IPS-15b (cell line): Measurements from ENCODE around the gene PPP1R14D.

Source experiments
- H3K27me3 ChIP-seq: one replicate; pipeline ENCODE4 v1.6.1; 2013; ENCODE audit warnings: low read length; ENCODE audit not compliant: control insufficient read depth, insufficient read depth
- H3K36me3 ChIP-seq: one replicate; pipeline ENCODE4 v1.6.1; 2013; ENCODE audit warnings: low read length; ENCODE audit not compliant: control insufficient read depth, insufficient read depth
- H3K4me1 ChIP-seq: one replicate; pipeline ENCODE4 v1.6.1; 2013; ENCODE audit warnings: mild to moderate bottlenecking, low read length; ENCODE audit not compliant: control insufficient read depth, insufficient read depth
- H3K4me3 ChIP-seq: one replicate; pipeline ENCODE4 v1.5.1; 2013; ENCODE audit warnings: low read depth, low read length
- H3K9ac ChIP-seq: one replicate; pipeline ENCODE4 v1.6.1; 2013; ENCODE audit warnings: low read depth, mild to moderate bottlenecking, low read length
- H3K9me3 ChIP-seq: one replicate; pipeline ENCODE4 v1.6.1; 2013; ENCODE audit warnings: mild to moderate bottlenecking, low read length; ENCODE audit not compliant: control insufficient read depth, insufficient read depth

PPP1R14D gene

GRCh38 chr15:40830884-40831283 is 2.4 kb upstream of the PPP1R14D start:
- no peaks in the 10 kb centered on the region for H3K27me3 ChIP-seq
- H3K9ac ChIP-seq = no peak overlapping the region
- no peak overlapping the region for H3K4me3 ChIP-seq
- H3K36me3 ChIP-seq = no peaks in the 10 kb centered on the region
- peaks cover 2% of the 10 kb centered on the region for H3K4me1 ChIP-seq
- H3K9me3 ChIP-seq = no peaks in the 10 kb centered on the region

- H3K36me3 ChIP-seq = no peaks in the 10 kb centered on the region
- H3K27me3 ChIP-seq = no peaks in the 10 kb centered on the region
- no peaks in the 10 kb centered on the region for H3K9me3 ChIP-seq
- no peak overlapping the region for H3K9ac ChIP-seq
- H3K4me3 ChIP-seq = no peak overlapping the region
- H3K4me1 ChIP-seq = peaks cover 2% of the 10 kb centered on the region
Measured at GRCh38 chr15:40829115-40829514, 607 bp upstream of the PPP1R14D start.

DNA sequence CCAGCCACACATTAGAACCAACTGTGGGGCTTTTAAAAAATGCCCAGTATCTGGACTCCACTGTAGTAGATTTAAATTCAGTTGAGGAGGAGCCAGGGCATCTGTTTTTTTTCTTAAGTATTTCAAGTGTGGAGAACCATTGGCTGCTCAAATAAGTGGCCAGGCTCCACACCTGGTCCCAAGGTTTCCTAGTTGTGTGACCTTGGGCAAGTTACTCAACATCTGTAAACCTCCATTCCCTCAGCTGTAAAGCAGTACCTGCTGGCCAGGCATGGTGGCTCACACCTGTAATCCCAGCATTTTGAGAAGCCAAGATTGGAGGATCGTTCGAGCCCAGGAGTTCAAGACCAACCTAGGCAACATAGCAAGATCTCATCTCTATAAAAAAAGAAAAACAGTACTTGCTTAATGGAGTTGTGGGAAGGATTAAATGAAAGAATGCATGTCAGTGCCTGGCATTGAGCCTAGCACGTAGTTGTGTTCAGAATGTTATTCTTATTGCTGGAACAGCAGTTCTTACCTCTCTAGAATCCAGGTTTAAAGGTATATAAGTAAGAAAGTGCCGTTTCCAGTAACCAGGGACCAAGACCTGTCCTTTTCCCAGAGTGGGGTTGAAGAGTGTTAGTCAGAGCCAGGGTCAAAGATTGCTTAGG is 2.0 kb downstream of the PPP1R14D start:
- no peaks in the 10 kb centered on the region for H3K36me3 ChIP-seq
- no peak overlapping the region for H3K4me3 ChIP-seq
- no peaks in the 10 kb centered on the region for H3K9me3 ChIP-seq
- H3K9ac ChIP-seq = no peak overlapping the region
- H3K27me3 ChIP-seq = no peaks in the 10 kb centered on the region
- H3K4me1 ChIP-seq = peaks cover 2% of the 10 kb centered on the region

DNA sequence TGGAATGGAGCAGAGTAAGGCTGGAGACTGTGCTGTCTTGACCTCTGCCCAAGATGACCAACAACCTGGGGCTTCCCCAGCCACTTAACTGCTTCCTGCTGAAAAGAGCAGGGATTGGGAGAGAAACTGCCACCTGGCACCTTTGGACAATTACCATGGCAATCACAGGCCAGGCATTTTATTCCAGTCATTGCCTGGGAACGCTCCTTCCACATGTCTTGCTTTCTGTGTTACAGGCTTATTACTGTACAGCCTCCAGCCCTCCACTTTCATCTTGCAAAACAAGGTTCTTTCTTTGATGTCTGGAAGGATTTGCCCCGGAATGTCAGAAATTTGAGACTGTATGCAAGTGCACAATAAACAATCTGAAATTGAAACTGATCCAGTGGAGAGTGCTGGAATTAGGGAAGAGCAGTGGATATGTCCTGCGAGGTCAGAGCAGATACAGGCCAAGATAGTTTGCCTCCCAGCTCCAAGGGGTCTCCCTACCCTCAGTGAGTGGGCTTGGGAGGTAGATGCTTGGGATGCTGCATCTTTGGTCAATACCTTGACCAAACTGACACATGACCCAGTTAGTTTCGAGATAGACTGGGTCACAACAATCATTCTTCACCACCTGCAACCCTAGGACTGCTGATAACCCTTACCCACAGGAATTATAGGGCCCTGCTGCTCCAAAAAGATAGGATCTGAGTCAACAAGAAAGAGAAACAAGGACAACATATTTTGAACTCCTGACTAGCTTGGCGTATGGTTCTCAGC is 2.7 kb downstream of the PPP1R14D start:
- Histone ChIP-seq H3K4me1 (peaks cover 2% of the 10 kb centered on the region), H3K9ac (no peak overlapping the region), H3K9me3 (no peaks in the 10 kb centered on the region), H3K27me3 (no peaks in the 10 kb centered on the region), H3K36me3 (no peaks in the 10 kb centered on the region), H3K4me3 (no peak overlapping the region)

DNA sequence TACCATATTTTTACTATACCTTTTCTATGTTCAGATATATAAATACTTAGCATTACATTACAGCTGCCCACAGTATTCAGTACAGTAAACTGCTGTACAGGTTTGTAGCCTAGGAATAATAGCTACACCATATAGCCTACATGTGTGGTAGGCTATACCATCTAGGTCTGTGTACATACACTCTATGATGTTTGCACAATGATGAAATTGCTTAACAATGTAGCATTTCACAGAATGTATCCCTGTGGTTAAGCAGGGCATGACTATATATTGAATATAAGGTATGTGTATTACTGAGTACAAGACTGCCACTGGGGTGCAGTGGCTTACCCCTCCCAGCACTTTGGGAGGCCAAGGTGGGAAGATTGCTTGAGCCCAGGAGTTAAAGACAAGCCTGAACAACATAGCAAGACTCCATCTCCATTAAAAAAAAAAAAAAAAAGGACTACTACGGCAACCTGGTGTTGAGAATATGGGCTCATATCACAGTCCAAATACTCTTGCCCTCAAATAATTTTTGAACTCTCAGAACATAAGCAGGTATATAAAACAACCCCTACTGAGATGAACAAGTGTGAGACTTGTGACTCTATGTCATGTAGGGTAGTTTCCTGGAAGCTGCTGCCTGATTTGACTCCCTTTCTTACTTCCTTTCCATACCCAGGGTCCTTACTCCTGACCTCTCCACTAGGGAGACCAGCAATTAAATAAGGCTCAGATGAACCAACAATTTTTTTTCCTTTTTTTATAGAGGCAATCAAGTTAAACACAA is 4.8 kb downstream of the PPP1R14D start:
- Histone ChIP-seq H3K9me3 (no peaks in the 10 kb centered on the region), H3K36me3 (no peaks in the 10 kb centered on the region), H3K4me3 (no peak overlapping the region), H3K27me3 (no peaks in the 10 kb centered on the region), H3K4me1 (no peaks in the 10 kb centered on the region), H3K9ac (no peak overlapping the region)

DNA sequence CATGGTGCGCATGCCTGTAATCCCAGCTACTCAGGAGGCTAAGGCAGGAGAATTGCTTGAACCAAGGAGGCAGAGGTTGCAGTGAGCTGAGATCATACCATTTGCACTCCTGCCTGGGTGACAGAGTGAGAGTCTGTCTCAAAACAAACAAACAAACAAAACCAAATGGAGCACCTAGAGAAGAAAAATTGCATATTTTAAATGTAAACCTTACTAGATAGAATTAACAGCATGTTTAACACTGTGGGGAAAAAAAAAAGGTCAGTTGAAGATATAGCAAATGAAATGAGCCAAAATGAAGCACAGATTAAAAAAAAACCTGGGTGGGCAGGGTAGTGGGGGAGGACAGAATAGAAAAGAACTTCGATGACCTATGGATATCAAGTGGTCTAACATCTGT is 7.3 kb downstream of the PPP1R14D start:
- Histone ChIP-seq H3K4me3 (no peak overlapping the region), H3K4me1 (no peaks in the 10 kb centered on the region), H3K36me3 (no peaks in the 10 kb centered on the region), H3K27me3 (no peaks in the 10 kb centered on the region), H3K9ac (no peak overlapping the region), H3K9me3 (no peaks in the 10 kb centered on the region)

- H3K9me3 ChIP-seq = no peaks in the 10 kb centered on the region
- H3K4me1 ChIP-seq = no peaks in the 10 kb centered on the region
- no peak overlapping the region for H3K9ac ChIP-seq
- H3K27me3 ChIP-seq = no peaks in the 10 kb centered on the region
- peaks cover 5% of the 10 kb centered on the region for H3K36me3 ChIP-seq
- no peak overlapping the region for H3K4me3 ChIP-seq
Measured at GRCh38 chr15:40819048-40819447, 9.5 kb downstream of the PPP1R14D start.

- Histone ChIP-seq H3K27me3 (no peaks in the 10 kb centered on the region), H3K4me3 (no peak overlapping the region), H3K9ac (no peak overlapping the region), H3K36me3 (peaks cover 16% of the 10 kb centered on the region), H3K4me1 (no peaks in the 10 kb centered on the region), H3K9me3 (no peaks in the 10 kb centered on the region)
Measured at GRCh38 chr15:40815042-40815698, 13.3 kb downstream of the PPP1R14D start.

- Histone ChIP-seq H3K4me1 (no peaks in the 10 kb centered on the region), H3K9me3 (no peaks in the 10 kb centered on the region), H3K36me3 (peaks cover 16% of the 10 kb centered on the region), H3K4me3 (no peak overlapping the region), H3K27me3 (no peaks in the 10 kb centered on the region), H3K9ac (no peak overlapping the region)
Measured at GRCh38 chr15:40812721-40813425, 15.6 kb downstream of the PPP1R14D start.

GRCh38 chr15:40808861-40809450 is 19.6 kb downstream of the PPP1R14D start:
- Histone ChIP-seq H3K4me1 (no peaks in the 10 kb centered on the region), H3K36me3 (peaks cover 10% of the 10 kb centered on the region), H3K27me3 (no peaks in the 10 kb centered on the region), H3K4me3 (no peak overlapping the region), H3K9ac (no peak overlapping the region), H3K9me3 (no peaks in the 10 kb centered on the region)
